ENCODE measurements around the gene MTM1.

The MTM1 gene

DNA sequence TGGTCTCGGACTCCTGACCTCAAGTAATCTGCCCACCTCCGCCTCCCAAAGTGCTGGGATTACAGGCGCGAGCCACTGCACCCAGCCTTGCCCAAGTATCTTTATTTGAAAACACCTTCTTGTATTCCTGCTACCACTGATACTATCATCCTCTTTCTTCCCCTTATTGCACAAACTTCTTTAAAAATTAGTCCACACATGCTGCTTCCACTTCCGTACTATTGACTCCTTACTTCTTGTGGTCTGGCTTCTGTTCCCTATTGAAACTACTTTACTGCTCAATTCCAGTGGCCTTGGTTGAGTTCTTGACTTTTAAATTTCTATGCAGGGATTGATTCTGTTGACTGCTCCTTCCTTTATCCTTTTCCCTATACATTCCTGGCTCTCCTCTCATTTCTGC lies 38.8 kb downstream of the MTM1 start:
- no peak for DNase-seq

DNA sequence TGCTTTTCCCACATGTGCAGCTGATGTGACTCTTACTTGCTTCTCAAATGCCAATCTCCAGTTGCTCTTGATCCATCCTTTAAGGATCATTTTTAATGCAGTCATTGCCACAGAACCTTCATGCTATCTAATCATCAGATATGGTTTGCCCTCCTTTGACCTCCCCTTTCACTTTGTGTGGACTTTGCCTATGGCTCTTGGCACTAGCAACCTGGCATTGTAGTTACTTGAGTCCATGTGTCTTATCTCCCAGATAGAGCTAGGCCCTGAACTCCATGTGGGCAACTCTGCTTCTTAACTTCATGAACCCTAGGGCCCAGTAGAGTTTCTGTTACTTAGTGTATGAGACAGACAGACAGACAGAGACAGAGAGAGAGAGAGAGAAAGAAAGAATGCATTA lies 41.6 kb downstream of the MTM1 start:
- DNase-seq: no peak

DNA sequence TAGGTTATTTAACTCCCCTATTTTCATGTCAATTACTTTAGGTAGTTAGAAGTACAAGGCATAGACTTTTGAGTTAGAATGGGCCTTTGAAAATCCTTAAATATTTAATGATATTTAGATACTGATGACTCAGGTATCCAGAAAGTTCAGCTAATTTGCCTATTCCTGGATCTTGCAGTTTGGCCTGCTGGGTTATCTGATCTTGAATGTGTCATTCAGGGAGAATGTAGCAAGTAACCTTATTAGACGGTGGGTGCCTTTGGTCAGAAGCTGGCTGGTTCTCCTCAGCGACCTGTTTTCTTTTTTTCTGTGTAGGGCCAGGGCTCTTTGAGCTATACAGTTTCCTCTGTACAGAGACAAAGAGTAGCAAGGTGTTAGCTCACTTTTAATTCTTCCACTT lies 42.0 kb downstream of the MTM1 start:
- no peak for DNase-seq

DNA sequence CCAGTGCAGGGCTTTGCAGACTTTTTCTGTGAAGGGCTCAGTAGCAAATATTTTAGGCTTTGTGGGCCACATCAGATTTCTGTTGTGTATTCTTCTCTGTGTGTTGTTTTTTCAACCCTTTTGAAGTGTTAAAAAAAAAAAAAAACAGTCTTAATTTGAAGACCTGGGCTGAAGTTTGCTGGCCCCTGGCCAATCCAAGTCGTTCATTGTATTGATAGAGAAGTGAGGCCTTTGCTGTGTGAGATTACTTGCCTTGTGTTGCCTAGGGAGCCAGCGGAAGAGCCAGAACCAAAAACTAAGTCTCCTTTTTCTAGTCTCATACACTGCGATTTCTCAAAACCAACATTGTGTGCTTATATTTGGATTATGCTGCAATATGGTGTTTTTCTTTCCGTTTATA lies 46.9 kb downstream of the MTM1 start:
- no peak for DNase-seq

DNA sequence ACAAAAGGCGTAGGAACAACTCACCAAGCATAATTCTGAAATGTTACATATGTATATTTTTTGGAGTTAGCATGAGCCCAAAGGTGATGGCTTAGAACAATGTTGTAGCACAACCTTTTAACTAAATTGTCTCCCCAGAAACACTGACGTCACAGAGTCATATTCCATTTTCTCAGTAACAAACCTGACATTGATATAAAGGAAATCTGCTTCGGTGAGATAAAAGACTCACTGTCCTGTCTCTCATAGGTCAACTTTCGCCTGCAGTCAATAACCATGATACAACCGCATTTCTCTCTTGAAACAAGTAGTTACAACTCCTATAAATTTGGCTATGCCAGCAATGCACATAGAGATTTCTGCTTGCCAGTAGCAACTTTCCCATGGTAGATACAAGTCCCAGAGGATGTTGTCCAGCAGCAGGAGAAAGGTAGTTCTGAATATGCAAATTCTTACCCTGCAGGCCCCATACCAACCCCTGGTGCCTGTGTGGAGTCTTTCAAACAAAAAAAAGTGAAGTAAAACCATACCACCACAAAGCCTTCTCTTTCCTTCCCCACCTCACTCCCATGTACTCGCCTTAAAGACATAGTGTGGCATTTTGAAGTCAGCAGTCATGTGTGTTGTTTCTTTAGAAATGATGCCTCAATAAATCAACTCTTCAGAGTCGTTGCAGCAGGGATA lies 47.9 kb downstream of the MTM1 start:
- DNase-seq: no peak

DNA sequence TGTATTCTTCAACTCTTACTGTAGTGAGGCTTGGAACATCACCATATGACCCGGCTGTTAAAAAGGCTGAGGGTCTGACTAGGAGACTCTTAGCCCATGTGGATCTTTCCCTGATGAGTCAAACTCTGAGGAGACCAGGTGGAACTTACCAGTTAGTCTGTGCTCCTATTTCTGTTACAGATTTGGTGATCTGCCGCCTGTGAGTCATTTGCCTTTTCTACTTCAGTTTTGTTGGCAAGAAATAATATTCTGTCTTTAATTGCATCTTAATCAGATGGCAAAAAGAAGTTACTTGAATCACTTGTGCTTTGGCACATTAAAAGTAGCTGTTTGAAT lies 48.4 kb downstream of the MTM1 start:
- no peak for DNase-seq

DNA sequence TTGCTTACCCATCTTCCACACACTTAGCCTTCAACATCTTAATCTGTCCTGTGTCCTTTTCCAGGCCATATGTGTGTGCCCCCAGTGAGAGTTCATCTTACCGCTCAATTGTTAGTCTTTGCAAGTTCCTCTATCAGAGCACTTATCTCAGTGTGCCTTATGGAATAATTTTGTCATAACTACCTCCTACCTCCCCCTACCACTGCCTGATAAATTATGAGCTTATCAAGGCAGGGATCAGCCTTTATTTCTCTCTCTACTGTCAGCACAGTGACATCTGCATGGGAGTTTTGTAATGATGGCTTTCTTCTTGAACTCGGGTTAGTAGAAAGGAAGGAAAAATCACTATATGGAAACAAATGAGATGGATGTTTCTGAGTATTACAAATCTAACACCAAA lies 53.2 kb downstream of the MTM1 start:
- no peak for DNase-seq

DNA sequence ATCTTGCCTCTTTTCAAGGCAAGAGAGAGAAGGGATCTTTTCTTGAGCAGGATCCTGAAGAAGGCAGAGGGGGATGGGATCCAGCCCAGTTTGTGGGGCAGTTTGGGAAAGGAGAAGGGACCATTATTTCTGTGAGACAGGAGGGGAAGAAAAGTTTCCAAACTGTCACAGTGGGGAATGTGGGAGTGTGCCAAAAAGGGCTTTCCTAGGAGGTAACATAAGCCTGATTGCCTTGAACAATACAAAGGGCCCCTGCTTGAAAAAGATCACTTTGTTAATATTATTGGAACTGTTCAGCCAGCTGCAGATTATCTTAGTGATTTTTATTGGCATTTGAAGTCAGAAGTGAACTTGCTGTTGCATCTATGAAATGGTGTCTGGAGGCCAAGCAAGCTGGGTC lies 55.2 kb downstream of the MTM1 start:
- DNase-seq: no peak

DNA sequence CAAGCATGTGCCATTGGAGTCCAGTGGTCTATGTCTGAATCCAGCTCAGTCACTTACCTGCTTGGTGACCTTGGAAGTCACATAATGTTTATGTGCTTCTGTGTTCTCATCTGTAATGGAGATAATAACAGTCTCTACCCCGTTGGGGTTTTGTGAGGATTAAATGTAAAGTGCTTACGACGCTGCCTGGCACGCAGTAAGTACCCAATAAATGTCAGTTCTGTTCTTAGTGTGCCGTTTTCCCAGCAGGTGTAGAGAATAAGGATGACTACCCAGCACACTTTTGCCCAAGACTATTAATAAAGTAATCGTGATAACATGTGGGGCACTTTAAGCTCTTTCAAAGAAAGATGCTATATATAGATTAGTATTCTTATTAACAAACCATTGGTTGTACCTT lies 56.7 kb downstream of the MTM1 start:
- DNase-seq: no peak

DNA sequence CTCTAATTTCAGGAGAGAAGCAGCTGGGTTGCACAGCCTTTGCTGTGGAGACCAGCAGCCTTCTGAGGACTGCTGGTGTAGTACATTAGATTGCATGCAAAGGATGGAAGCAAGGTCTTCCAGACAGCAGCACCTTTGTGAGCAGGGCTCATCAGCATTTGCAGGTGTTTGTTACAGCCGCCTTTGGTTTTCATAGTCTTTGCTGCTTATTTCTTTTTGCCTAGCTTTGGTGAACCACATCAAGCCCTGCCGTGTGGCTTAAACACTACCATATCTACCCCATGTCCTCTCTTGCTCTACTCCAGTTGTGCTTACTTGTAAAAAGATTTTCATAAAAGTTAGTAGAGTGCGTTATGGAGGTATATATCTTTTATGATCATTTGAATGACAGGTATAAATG lies 57.5 kb downstream of the MTM1 start:
- DNase-seq: no peak

DNA sequence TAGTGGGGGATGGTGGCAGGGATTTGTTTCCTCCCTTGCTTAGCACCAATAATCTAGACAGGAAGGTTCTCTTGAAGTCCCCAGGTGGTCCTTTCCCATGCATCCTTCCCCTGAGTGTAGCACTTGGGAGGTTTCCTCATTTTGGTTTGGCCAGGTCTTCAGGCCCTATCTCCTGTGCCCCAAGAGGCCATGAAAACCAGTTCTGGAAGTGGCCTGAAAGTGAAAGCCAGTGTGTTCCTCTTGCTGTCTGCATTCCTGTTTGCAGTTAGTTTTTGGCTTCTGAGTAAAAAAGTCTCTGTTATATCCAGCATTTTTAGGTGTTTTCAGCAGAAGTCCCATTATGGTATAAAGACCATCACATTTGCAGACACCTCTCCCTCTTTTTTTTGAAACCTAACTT lies 59.5 kb downstream of the MTM1 start:
- peak; percentile 7 for DNase-seq

DNA sequence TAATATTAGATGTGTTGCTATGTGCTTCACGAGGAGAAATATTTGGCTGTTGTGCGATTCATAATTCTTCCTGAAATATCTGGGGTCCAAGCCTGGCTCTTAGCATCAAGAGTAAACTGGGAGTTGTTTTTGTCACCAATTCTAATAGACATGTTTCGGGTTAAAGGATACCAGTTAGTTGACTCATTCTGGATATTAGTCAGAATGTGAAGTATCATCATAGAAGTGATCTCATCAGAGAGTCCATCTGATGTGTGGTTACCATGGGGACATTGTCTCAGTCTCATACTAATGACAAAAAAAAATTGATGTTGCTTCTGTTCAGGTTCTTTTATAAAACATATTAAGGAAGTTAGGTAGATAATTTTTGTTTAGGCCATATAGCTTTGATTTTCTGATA lies 67.5 kb downstream of the MTM1 start:
- peak; percentile 71 for DNase-seq

DNA sequence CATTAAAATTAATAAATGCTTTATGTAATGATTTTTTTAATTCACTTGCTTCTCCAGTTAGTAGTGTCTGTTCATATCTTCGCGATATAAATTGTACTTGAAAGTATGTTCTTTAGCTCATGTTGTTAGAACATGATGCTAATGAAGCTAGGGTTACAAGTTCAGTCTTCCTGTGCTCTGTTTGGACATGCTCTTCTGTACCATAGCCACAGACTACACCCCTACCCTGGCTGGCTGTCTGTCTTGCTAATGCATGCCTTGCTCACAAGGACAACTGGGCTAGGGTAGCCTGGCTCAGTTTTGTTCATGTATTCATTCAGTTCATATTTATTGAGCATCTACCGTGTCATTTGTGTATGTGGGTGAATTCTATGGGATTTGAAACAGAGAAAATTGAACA lies 74.0 kb downstream of the MTM1 start:
- no peak for DNase-seq

DNA sequence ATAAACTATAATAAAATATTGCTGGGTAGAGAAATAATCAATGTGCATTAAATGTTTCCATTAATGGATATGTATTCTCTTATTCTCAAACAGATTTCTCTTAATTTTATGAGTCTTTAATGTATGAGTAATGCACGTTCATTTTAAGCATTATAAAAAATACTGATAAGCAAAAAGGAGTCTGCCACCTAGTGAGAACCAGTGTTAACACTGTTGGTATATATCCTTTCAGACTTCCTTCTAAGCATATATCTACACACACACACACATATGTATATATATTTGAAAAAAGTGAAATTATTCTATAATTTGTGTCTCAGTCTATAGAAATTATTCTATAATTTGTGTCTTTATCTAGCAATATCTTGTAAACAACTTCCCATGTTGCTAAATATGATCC lies 74.8 kb downstream of the MTM1 start:
- DNase-seq: no peak

DNA sequence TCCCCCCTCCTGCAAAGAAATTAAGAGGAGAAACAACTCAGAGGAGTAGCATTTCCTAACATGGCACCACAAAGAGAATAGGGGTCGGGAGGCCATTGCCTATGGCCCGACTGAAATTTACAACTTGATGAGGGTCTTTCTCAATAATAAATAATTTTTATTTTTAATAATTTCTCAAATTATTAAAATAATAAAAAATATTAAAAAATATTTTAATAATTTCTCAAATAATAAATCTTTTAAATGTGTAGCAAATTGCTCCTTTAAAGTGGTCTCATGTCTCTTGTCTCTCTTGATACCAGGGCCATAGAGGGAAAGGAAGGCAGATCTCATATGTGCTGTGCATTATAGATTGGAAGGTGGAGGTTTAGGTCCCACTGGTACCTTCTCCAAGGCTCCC lies 75.5 kb downstream of the MTM1 start:
- DNase-seq: no peak

DNA sequence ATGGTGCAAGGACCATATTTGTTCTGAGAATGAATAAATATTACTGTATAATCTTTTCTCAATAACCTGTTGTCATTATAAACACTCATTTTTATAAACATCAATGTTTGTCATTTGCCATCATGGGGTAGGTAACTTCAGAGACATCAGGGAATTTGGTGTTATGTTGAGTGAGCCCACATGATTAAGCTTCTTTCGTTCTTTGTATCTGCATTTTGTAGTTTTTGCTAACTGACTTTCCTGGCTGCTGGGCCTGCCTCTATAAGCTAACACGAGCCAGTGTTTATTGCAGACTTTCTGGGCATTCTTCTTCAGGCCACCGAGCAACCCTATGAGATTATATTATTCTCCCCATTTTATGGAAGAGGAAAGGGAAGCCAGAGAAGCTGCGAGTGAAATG lies 76.0 kb downstream of the MTM1 start:
- no peak for DNase-seq

DNA sequence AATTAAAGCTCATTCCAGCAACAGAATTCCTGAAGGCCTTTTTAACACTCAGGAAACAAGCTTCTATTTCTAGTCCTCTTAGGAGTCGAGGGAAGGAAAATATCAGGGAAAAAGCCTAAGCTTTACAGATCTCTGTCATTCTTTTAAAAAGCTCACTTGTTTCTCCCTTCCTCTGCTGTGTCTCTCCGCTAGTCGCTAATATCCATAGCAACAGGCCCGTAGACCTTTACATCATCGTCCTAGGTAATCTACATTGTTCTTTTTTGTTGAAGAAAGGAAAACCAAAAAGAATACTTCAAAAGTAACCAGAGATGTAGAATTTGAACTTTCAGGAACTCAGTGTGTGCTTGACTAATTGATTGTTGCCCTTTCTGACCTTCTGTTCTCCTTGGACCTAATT lies 78.9 kb downstream of the MTM1 start:
- DNase-seq: no peak

DNA sequence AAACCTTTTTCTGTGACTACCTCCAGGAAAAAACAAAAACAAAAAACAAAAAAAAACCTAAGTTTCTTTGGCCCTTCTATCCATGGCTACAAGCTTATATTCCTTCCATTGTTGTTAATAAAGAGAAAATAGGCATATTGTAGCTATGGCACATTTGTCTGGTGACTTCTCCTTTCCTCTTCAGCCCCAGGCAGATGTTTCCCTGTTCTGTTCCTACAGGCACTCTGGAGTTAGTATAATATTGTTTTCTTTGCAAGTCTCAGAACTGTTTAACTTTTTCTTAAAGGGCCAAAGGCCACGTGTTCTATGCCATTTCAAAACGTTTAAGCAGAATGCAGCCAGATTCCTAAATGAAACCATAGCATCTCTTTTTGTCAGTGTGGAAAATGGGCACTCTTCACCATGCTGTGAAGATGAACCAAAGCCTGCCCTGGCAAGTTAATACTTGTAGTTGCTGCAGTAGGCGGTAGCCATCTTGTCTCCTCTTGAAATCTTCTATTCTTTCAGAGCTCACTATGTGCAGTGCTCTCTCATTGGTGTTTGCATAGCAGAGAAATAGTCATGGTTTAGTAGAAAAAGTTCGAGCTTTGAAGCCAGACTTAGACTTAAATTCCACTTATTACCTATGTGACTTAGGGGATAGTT lies 80.0 kb downstream of the MTM1 start:
- no peak for DNase-seq

DNA sequence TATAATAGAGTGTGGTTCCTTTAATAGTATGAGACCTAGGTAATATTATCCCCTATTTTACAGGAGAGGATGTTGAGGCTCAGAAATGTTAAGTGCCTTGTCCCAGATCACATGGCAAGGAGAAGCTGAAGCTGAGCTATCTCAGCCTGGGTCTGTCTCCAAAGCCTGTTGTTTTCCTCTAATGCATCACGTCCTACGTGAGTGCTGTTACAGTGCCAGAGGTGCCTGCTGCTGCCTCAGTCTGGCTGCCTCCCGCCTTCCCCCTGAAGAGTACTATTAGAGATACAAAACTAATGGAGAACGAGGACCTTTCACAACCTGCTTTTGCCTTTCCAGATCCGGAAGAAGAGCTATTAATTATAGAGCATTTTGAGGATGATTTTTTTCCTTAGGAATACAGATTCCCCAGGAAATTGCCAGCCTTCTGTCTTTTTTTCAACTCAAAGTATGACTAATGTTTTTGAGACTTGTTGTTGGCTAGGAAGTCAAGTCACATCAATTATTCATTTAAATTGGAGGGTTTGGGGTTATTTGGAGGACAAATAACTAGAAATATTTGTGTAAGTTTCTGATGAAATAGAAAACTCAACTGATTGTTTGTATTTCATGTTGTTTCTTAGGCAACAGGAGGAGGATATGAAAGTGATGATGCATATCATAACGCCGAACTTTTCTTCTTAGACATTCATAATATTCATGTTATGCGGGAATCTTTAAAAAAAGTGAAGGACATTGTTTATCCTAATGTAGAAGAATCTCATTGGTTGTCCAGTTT lies 80.9 kb downstream of the MTM1 start:
- DNase-seq: peak; percentile 1

DNA sequence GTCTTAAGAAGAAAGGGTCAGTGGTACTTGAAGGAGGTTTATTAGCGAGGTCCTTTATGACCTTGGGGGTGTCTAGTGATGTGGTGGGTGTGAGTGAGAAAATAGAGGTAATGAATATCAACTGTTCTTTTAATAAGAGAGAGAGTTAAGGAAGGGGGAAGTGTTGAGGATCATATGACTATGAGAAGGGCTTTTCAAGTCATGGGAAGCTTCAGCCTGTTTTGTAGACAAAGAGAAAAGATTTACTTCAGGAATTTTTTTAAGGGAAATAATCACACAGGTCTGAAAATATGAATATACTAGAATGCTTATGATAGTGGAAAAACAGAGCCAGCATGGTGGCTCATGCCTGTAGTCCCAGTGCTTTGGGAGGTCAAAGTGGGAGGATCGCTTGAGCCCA lies 83.5 kb downstream of the MTM1 start:
- no peak for DNase-seq

DNA sequence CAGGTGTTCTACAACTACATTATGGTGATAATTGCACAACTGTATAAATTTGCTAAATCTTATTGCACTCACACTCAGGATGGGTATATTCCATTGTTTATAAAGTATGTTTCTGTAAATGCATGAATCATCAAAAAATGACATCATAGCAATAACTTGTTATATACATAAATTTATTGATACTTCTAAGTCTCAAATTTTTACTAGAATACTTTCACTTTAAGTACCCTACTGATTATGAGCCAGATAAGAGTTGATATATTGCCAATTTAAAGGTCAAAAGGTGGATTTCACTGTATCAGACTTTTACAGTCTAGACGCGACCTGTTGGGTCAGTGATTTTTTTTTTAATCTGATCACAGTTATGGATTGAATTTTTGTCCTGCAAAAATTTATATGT lies 87.4 kb downstream of the MTM1 start:
- DNase-seq: no peak

DNA sequence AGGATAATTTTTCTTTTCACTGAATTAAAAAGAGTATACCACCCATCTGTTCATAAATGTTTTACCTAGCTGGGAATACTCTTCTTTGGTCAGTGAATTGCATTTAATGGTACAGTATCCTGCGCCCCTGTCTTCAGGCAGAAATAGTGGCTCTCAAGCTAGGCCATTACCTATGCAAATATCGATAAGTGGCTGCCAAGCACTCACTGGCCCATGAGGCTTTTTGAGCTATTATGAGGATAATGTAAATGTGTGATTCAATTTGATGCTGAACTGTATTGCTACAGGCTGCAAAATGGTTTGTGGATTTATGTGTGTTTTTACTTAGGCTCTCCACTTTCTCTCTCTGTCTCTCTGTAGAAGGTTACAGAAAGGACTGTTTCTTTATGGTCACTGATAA lies 94.7 kb downstream of the MTM1 start:
- no peak for DNase-seq

DNA sequence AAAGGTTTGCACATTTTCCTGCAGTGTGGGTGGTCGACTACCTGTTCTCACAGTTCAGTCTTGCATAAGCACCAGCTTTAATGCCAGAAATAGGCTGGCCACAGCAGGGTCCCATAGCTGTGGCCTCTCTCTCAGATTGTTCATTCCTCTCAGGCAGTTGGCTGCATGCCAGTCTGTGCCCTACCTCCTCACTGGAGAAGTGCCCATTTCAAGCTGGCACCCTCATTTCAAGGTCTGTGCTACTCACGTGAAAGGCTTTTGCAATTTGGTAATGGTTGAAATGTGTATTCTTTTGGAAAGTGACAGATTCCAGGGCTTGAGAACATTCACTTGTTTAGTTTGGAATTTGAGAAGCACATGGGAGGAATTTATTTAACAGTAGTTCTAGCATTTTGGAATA lies 95.9 kb downstream of the MTM1 start:
- no peak for DNase-seq

DNA sequence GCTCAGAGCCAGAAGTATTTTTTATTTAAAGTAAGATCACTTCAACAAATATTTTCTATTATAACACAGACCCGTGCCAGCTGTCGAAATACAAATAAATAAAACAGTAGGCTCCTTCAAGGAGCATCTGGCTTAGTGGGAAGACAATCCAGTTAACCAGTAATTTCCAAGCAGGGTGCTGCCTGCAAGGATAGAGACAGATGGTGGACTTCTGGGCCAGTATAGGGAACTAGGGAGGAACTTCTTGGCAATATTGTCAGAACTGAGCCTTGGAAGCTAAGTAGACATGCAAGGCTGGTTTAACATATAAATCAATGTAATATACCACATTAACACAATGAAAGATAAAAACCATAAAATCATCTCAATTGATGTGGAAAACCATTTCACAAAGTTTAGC lies 107.8 kb downstream of the MTM1 start:
- no peak for DNase-seq

DNA sequence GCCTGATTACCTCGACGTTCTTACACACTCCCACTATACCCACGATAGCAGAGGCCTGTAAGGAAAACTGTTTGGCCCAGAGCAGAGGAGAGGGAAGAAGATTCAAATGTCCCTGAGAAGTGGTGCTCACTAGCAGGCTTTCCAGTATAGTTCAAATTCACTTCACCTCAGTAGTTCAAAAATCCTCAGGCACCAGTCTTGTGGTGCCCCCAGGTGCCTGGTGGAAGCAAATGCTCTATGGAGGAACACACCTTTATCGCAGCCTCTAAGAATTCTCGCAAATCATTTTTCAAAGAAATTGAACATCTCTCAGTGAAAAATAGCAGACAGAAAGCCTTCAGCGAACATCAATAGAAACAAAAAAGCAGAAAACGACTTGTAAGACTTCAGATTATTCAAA lies 112.6 kb downstream of the MTM1 start:
- peak; percentile 18 for DNase-seq

Data from activated CD4-positive, alpha-beta T cell treated with anti-CD3 and anti-CD28 coated beads, Interleukin-2, Interleukin-6, amounts not matched to agents 100 ng/mL and 50 ng/mL, durations not matched to agents 16 hours and 8 hours (primary cell).